ENCODE data around the gene SLC24A4.
"Not testable (repeated sequence)": the region's sequence is repeated elsewhere in the genome, so short reads cannot be mapped to it uniquely, and the experiment has no call there.

Gene SLC24A4

GRCh38 chr14:92400579-92401444 lies 77.8 kb downstream of the SLC24A4 start:
- DNase-seq: no peak
- intact Hi-C loops (cut with DNase I): no loop called here

GRCh38 chr14:92401561-92401960 lies 78.6 kb downstream of the SLC24A4 start:
- intact Hi-C loops (cut with DNase I): no loop called here
- DNase-seq: no peak

- intact Hi-C loops (cut with DNase I); DNase-seq: not testable (repeated sequence)
Measured at GRCh38 chr14:92402500-92402899, 79.5 kb downstream of the SLC24A4 start.

- no peak for DNase-seq
- intact Hi-C loops (cut with DNase I): no loop called here
Measured at GRCh38 chr14:92404018-92404417, 81.1 kb downstream of the SLC24A4 start.

GRCh38 chr14:92404421-92404820 lies 81.5 kb downstream of the SLC24A4 start:
- intact Hi-C loops (cut with DNase I): no loop called here
- DNase-seq: no peak

- intact Hi-C loops (cut with DNase I): no loop called here
- no peak for DNase-seq
Measured at GRCh38 chr14:92404938-92405337, 82.0 kb downstream of the SLC24A4 start.

GRCh38 chr14:92407410-92407809 lies 84.4 kb downstream of the SLC24A4 start:
- no peak for DNase-seq
- intact Hi-C loops (cut with DNase I): no loop called here

- intact Hi-C loops (cut with DNase I): no loop called here
- DNase-seq: no peak
Measured at GRCh38 chr14:92409043-92409442, 86.1 kb downstream of the SLC24A4 start.

- no peak for DNase-seq
- intact Hi-C loops (cut with DNase I): no loop called here
Measured at GRCh38 chr14:92411135-92411534, 88.2 kb downstream of the SLC24A4 start.

- intact Hi-C loops (cut with DNase I): no loop called here
- no peak for DNase-seq
Measured at GRCh38 chr14:92411941-92412340, 89.0 kb downstream of the SLC24A4 start.

GRCh38 chr14:92412912-92413311 lies 89.9 kb downstream of the SLC24A4 start:
- intact Hi-C loops (cut with DNase I): no loop called here
- peak in 1 of 10 donors; percentile 11 for DNase-seq

- DNase-seq: peak in 1 of 10 donors; percentile 30
- intact Hi-C loops (cut with DNase I): no loop called here
Measured at GRCh38 chr14:92413379-92413778, 90.4 kb downstream of the SLC24A4 start.

GRCh38 chr14:92414690-92415445 lies 91.9 kb downstream of the SLC24A4 start:
- DNase-seq: no peak
- intact Hi-C loops (cut with DNase I): no loop called here

GRCh38 chr14:92415969-92416368 lies 93.0 kb downstream of the SLC24A4 start:
- no peak for DNase-seq
- intact Hi-C loops (cut with DNase I): no loop called here

GRCh38 chr14:92416544-92416943 lies 93.6 kb downstream of the SLC24A4 start:
- no peak for DNase-seq
- intact Hi-C loops (cut with DNase I): no loop called here

GRCh38 chr14:92417759-92418158 lies 94.8 kb downstream of the SLC24A4 start:
- intact Hi-C loops (cut with DNase I): no loop called here
- DNase-seq: no peak

GRCh38 chr14:92421751-92422150 lies 98.8 kb downstream of the SLC24A4 start:
- intact Hi-C loops (cut with DNase I): no loop called here
- no peak for DNase-seq

- no peak for DNase-seq
- intact Hi-C loops (cut with DNase I): no loop called here
Measured at GRCh38 chr14:92425101-92425500, 102.1 kb downstream of the SLC24A4 start.

GRCh38 chr14:92426237-92426636 lies 103.3 kb downstream of the SLC24A4 start:
- DNase-seq: no peak
- intact Hi-C loops (cut with DNase I): no loop called here

GRCh38 chr14:92427096-92427495 lies 104.1 kb downstream of the SLC24A4 start:
- no peak for DNase-seq
- intact Hi-C loops (cut with DNase I): no loop called here

GRCh38 chr14:92430686-92431085 lies 107.7 kb downstream of the SLC24A4 start:
- intact Hi-C loops (cut with DNase I): no loop called here

More at GRCh38 chr14:92430686-92431085, 107.7 kb downstream of the SLC24A4 start:
- DNase-seq: no peak

All from posterior cingulate gyrus (tissue), 11 donors.